GM18951 (cell line): Measurements from ENCODE around the gene E2F1.
"Not testable (repeated sequence)": the region's sequence is repeated elsewhere in the genome, so short reads cannot be mapped to it uniquely, and the experiment has no call there.

Source experiments
- POLR2A ChIP-seq: IDR thresholded peaks from 4 replicates; pipeline ENCODE4 v1.6.1; 2011; ENCODE audit warnings: mild to moderate bottlenecking; ENCODE audit not compliant: insufficient read length, insufficient read depth; ENCODE audit errors: extremely low read depth
- in situ Hi-C: fragments of 300-500 bp; cut with MboI; formaldehyde crosslinking; loops from one replicate; pipeline ENCODE4 v1.12.0; 2022; ENCODE audit warnings: low sequenced_read_pairs, mixed read lengths, inconsistent platforms; ENCODE audit not compliant: unreplicated experiment

The E2F1 gene

GRCh38 chr20:33648396-33649004 lies 37.7 kb downstream of the E2F1 start:
- TF ChIP-seq POLR2A = no peak
- in situ Hi-C loops = no loop called here

GRCh38 chr20:33647603-33648395 lies 38.4 kb downstream of the E2F1 start:
- TF ChIP-seq POLR2A = no peak
- in situ Hi-C loops = no loop called here

- in situ Hi-C loops = not testable (repeated sequence)
These were observed 39.1 kb downstream of the E2F1 start for GRCh38 chr20:33646959-33647602.

GRCh38 chr20:33646191-33646590 lies 40.0 kb downstream of the E2F1 start:
- in situ Hi-C loops = no loop called here
- TF ChIP-seq POLR2A = no peak

GRCh38 chr20:33645396-33645795 lies 40.8 kb downstream of the E2F1 start:
- in situ Hi-C loops = no loop called here
- TF ChIP-seq POLR2A = no peak

GRCh38 chr20:33645072-33645358 lies 41.2 kb downstream of the E2F1 start:
- TF ChIP-seq POLR2A = no peak
- in situ Hi-C loops = no loop called here

- TF ChIP-seq POLR2A = no peak
- in situ Hi-C loops = no loop called here
These were observed 41.7 kb downstream of the E2F1 start for GRCh38 chr20:33644313-33645071.

- in situ Hi-C loops = no loop called here
- TF ChIP-seq POLR2A = no peak
These were observed 45.9 kb downstream of the E2F1 start for GRCh38 chr20:33640287-33640686.

- TF ChIP-seq POLR2A = no peak
- in situ Hi-C loops = loop anchor here (10.0 kb wide), 1 partner anchor 172 kb away; no protein-coding TSS in a partner anchor
These were observed 49.4 kb downstream of the E2F1 start for GRCh38 chr20:33636776-33637175.

GRCh38 chr20:33635341-33635740 lies 50.8 kb downstream of the E2F1 start:
- TF ChIP-seq POLR2A = no peak
- in situ Hi-C loops = loop anchor here (10.0 kb wide), 1 partner anchor 171 kb away; no protein-coding TSS in a partner anchor

GRCh38 chr20:33631910-33632309 lies 54.3 kb downstream of the E2F1 start:
- in situ Hi-C loops = loop anchor here (10.0 kb wide), 1 partner anchor 167 kb away; no protein-coding TSS in a partner anchor

GRCh38 chr20:33630507-33630906 lies 55.7 kb downstream of the E2F1 start:
- no peak for TF ChIP-seq POLR2A
- in situ Hi-C loops = loop anchor here (10.0 kb wide), 1 partner anchor 166 kb away; no protein-coding TSS in a partner anchor

- in situ Hi-C loops = loop anchor here (10.0 kb wide), 1 partner anchor 165 kb away; no protein-coding TSS in a partner anchor
- no peak for TF ChIP-seq POLR2A
These were observed 56.2 kb downstream of the E2F1 start for GRCh38 chr20:33629979-33630378.
